ENCODE measurements around the gene GOSR1. TPM values are rescaled to one million over a fixed set of nuclear protein-coding genes. Genes with fewer than 3 reads are reported as not detected.
A peak's percentile ranks its signal among the peaks of the same experiment; 100 is the strongest.

The GOSR1 gene
- 10 to 100 TPM; 28.9 to 55.4 (median 45.9) TPM for total RNA-seq

DNA sequence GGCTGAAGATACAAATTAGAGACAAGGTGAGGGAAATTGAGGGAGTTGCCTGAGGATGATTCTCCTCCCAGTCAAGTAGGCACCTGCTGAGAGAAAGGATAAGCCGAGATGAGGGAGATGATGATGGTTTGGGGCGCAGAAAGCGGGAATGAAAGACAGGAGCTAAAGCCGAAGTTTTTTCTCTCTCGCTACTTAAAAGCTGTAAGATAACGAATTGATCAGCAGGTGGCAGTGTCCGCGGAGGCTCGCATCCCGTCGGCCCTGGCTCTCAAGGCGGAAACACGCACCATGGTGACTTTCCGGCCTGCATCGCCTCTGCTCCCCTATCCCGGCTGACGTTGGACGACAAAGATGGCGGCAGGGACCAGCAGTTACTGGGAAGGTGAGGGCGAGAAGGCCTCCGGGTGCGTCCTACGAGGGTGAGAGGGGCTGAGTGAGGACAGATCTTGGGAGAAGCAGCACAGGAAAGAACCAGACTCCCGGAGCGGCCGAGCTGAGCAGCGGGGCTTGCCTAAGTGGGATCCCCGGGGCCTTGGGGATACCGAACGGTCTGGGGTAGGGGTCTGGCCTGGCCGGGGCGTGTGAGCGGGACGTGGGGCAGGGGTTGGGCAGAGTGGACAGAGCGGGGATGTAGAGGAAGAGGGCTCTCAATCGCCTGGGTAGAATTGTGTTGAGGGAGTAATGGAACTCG, at the start of gene GOSR1:
Gene GOSR1 (plus strand): TSS at position 326 of the 691 bp plus-strand sequence. CDS start 26 bp downstream, at position 352.
- H3K4me1 ChIP-seq = peaks cover 0 to 11% (median 9%) of the 10 kb centered on the region in 4 donors
- peak; percentile 91 to 97 (median 93) for DNase-seq
- no peaks in the 10 kb centered on the region for H3K9me3 ChIP-seq
- TF ChIP-seq CTCF (IDR thresholded peaks at IDR 0.05) (peak; percentile 73 to 90 (median 76)), POLR2A (IDR thresholded peaks at IDR 0.05) (peak; percentile 34 to 53)
- peak within 1 kb of the TSS; percentile 86 to 94 (median 90) for H3K27ac ChIP-seq
- peaks cover 0 to 30% (median 0%) of the 10 kb centered on the region in 3 donors for H3K36me3 ChIP-seq
- H3K27me3 ChIP-seq = no peaks in the 10 kb centered on the region
- H3K4me3 ChIP-seq = peak within 1 kb of the TSS; percentile 76 to 99 (median 93)

GRCh38 chr17:30427611-30428010, 49.6 kb upstream of the GOSR1 start:
- H3K27ac ChIP-seq = no peak overlapping the region
- H3K36me3 ChIP-seq = peaks cover 0 to 59% (median 0%) of the 10 kb centered on the region in 3 donors
- no peak overlapping the region for H3K4me3 ChIP-seq
- no peaks in the 10 kb centered on the region for H3K9me3 ChIP-seq
- no peaks in the 10 kb centered on the region for H3K27me3 ChIP-seq
- DNase-seq = no peak
- H3K4me1 ChIP-seq = no peaks in the 10 kb centered on the region
- TF ChIP-seq POLR2A (IDR thresholded peaks at IDR 0.05) (no peak), CTCF (IDR thresholded peaks at IDR 0.05) (no peak)

GRCh38 chr17:30429155-30429554, 48.1 kb upstream of the GOSR1 start:
- H3K27ac ChIP-seq = no peak overlapping the region
- no peak overlapping the region for H3K4me3 ChIP-seq
- no peak for DNase-seq
- TF ChIP-seq POLR2A (IDR thresholded peaks at IDR 0.05) (no peak), CTCF (IDR thresholded peaks at IDR 0.05) (no peak)
- peaks cover 0 to 59% (median 0%) of the 10 kb centered on the region in 3 donors for H3K36me3 ChIP-seq
- H3K9me3 ChIP-seq = no peaks in the 10 kb centered on the region
- H3K27me3 ChIP-seq = no peaks in the 10 kb centered on the region
- H3K4me1 ChIP-seq = no peaks in the 10 kb centered on the region

DNA sequence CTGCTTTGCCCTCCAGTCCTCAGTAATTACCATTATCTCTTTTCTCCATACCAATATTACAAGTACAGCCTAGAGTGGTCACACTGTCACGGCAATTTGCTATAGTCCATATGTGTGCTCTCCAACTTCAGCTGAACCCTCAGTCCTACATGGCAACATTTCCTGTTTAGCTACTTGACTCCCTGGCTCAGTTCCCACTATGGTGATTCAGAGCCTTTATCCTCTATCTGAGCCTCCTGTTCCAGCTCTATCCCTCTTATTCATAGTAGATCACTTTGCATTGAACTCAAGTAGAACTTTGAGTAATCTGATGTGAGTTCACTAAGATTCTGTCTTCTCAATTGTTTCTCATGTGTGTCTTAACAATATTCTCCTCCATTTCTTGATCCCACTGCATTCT, 43.7 kb upstream of the GOSR1 start:
- TF ChIP-seq POLR2A (IDR thresholded peaks at IDR 0.05) (no peak), CTCF (IDR thresholded peaks at IDR 0.05) (no peak)
- H3K4me1 ChIP-seq = no peaks in the 10 kb centered on the region
- no peaks in the 10 kb centered on the region for H3K9me3 ChIP-seq
- H3K27ac ChIP-seq = no peak overlapping the region
- H3K4me3 ChIP-seq = no peak overlapping the region
- no peak for DNase-seq
- H3K36me3 ChIP-seq = peaks cover 0 to 53% (median 0%) of the 10 kb centered on the region in 3 donors
- H3K27me3 ChIP-seq = no peaks in the 10 kb centered on the region

DNA sequence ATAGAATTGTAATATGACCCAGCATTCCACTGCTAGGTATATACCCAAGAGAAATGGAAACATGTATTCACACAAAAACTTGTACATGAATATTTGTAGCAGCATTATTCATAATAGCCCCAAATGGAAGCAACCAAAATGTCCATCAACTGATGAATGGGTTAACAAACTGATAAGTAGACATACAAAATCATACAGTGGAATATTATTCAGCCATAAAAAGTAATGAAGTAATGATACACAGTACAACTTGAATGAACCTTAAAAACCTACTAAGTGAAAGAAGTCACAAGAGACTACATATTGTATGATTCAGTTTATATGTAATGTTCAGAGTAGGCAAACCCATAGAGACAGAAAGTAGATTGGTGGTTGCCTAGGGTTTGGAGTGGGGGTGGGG, 40.5 kb upstream of the GOSR1 start:
- DNase-seq = no peak
- Histone ChIP-seq H3K9me3 (no peaks in the 10 kb centered on the region), H3K4me1 (no peaks in the 10 kb centered on the region), H3K36me3 (peaks cover 0 to 40% (median 0%) of the 10 kb centered on the region in 3 donors), H3K27ac (no peak overlapping the region), H3K4me3 (no peak overlapping the region), H3K27me3 (no peaks in the 10 kb centered on the region)
- TF ChIP-seq POLR2A (IDR thresholded peaks at IDR 0.05) (no peak), CTCF (IDR thresholded peaks at IDR 0.05) (no peak)

Data from Peyer's patch (tissue), 4 donors.